ENCODE measurements around the gene ARID3A.

The ARID3A gene

GRCh38 chr19:996051-996838 lies 70.4 kb downstream of the ARID3A start:
- Histone ChIP-seq H3K18ac (ENCODE audit: low read length) (peak overlapping the region; percentile 94), H4K91ac (ENCODE audit: low read depth, low read length, poor library complexity) (no peak overlapping the region), H3K4me1 (ENCODE audit: control insufficient read depth in 2 of 2, insufficient read depth in 1 of 2, low read depth in 1 of 2, low read length in 2 of 2) (peaks cover 7 to 8% of the 10 kb centered on the region in 2 donors), H2BK5ac (ENCODE audit: low read length) (peak overlapping the region; percentile 53), H2AK5ac (ENCODE audit: low read depth, low read length) (peak overlapping the region; percentile 75), H3K9me3 (replicated peaks in 1 of 2; ENCODE audit: control insufficient read depth in 2 of 2, insufficient read depth in 1 of 2, low read depth in 1 of 2, low read length in 2 of 2) (no peaks in the 10 kb centered on the region), H3K79me1 (ENCODE audit: low read depth, low read length) (peaks cover 6% of the 10 kb centered on the region), H2BK12ac (ENCODE audit: low read length) (peak overlapping the region; percentile 84), H4K8ac (ENCODE audit: low read depth, low read length) (peak overlapping the region; percentile 82), H3K14ac (ENCODE audit: low read length) (peak overlapping the region; percentile 56), H3K27me3 (ENCODE audit: control insufficient read depth in 3 of 3, insufficient read depth in 3 of 3, low read depth in 1 of 3, low read length in 3 of 3) (peaks cover 0 to 43% (median 15%) of the 10 kb centered on the region in 3 experiments), H3K4ac (ENCODE audit: low read length) (no peak overlapping the region), H3K23ac (ENCODE audit: low read depth, low read length, poor library complexity) (peak overlapping the region; percentile 96), H3K36me3 (replicated peaks in 1 of 2; ENCODE audit: control insufficient read depth in 2 of 2, insufficient read depth in 2 of 2, low read length in 2 of 2) (peaks cover 0 to 21% of the 10 kb centered on the region in 2 donors), H2AFZ (ENCODE audit: low read length) (no peak overlapping the region), H3K9ac (ENCODE audit: low read depth, low read length, poor library complexity) (peak overlapping the region; percentile 86), H2BK15ac (ENCODE audit: low read length) (peak overlapping the region; percentile 67), H3K4me2 (ENCODE audit: insufficient read depth, low read length, poor library complexity, severe bottlenecking) (peak overlapping the region; percentile 45), H3K4me3 (ENCODE audit: low read length in 2 of 2) (no peak overlapping the region), H2BK120ac (ENCODE audit: low read depth, low read length) (peak overlapping the region; percentile 18), H3K27ac (replicated peaks; ENCODE audit: low read length) (no peak overlapping the region)
- no peak for DNase-seq (ENCODE audit: low spot score)
- WGBS, 2 donors (ENCODE audit: extremely low coverage in 2 of 2, insufficient read length in 2 of 2, insufficient replicate concordance in 1 of 2) = no CpG with 5 or more reads among the region's 64 CpGs

- no peak overlapping the region for H3K4me2 ChIP-seq (ENCODE audit: insufficient read depth, low read length, poor library complexity, severe bottlenecking)
- peak overlapping the region; percentile 49 for H2BK15ac ChIP-seq (ENCODE audit: low read length)
- no CpG with 5 or more reads among the region's 6 CpGs for WGBS, 2 donors (ENCODE audit: extremely low coverage in 2 of 2, insufficient read length in 2 of 2, insufficient replicate concordance in 1 of 2)
- no peak overlapping the region for H3K4ac ChIP-seq (ENCODE audit: low read length)
- no peak overlapping the region for H2BK5ac ChIP-seq (ENCODE audit: low read length)
- H2AFZ ChIP-seq (ENCODE audit: low read length) = no peak overlapping the region
- no peaks in the 10 kb centered on the region for H3K9me3 ChIP-seq (replicated peaks in 1 of 2; ENCODE audit: control insufficient read depth in 2 of 2, insufficient read depth in 1 of 2, low read depth in 1 of 2, low read length in 2 of 2)
- peaks cover 0 to 47% (median 17%) of the 10 kb centered on the region in 3 experiments for H3K27me3 ChIP-seq (ENCODE audit: control insufficient read depth in 3 of 3, insufficient read depth in 3 of 3, low read depth in 1 of 3, low read length in 3 of 3)
- peaks cover 2% of the 10 kb centered on the region for H3K79me1 ChIP-seq (ENCODE audit: low read depth, low read length)
- no peak overlapping the region for H2BK120ac ChIP-seq (ENCODE audit: low read depth, low read length)
- DNase-seq (ENCODE audit: low spot score) = no peak
- H3K18ac ChIP-seq (ENCODE audit: low read length) = no peak overlapping the region
- H2AK5ac ChIP-seq (ENCODE audit: low read depth, low read length) = peak overlapping the region; percentile 56
- H3K36me3 ChIP-seq (replicated peaks in 1 of 2; ENCODE audit: control insufficient read depth in 2 of 2, insufficient read depth in 2 of 2, low read length in 2 of 2) = peaks cover 0 to 10% of the 10 kb centered on the region in 2 donors
- H4K91ac ChIP-seq (ENCODE audit: low read depth, low read length, poor library complexity) = no peak overlapping the region
- H3K4me1 ChIP-seq (ENCODE audit: control insufficient read depth in 2 of 2, insufficient read depth in 1 of 2, low read depth in 1 of 2, low read length in 2 of 2) = peaks cover 11% of the 10 kb centered on the region in 2 donors
- no peak overlapping the region for H3K9ac ChIP-seq (ENCODE audit: low read depth, low read length, poor library complexity)
- H4K8ac ChIP-seq (ENCODE audit: low read depth, low read length) = no peak overlapping the region
- H3K27ac ChIP-seq (replicated peaks; ENCODE audit: low read length) = no peak overlapping the region
- H3K4me3 ChIP-seq (ENCODE audit: low read length in 2 of 2) = no peak overlapping the region
- H2BK12ac ChIP-seq (ENCODE audit: low read length) = peak overlapping the region; percentile 41
- H3K14ac ChIP-seq (ENCODE audit: low read length) = peak overlapping the region; percentile 38
- no peak overlapping the region for H3K23ac ChIP-seq (ENCODE audit: low read depth, low read length, poor library complexity)
Observed at GRCh38 chr19:998064-998463, 72.2 kb downstream of the ARID3A start.

- Histone ChIP-seq H3K79me1 (ENCODE audit: low read depth, low read length) (no peaks in the 10 kb centered on the region), H3K4me3 (ENCODE audit: low read length in 2 of 2) (no peak overlapping the region), H2BK5ac (ENCODE audit: low read length) (no peak overlapping the region), H2BK15ac (ENCODE audit: low read length) (no peak overlapping the region), H3K18ac (ENCODE audit: low read length) (no peak overlapping the region), H2BK12ac (ENCODE audit: low read length) (no peak overlapping the region), H3K14ac (ENCODE audit: low read length) (no peak overlapping the region), H4K8ac (ENCODE audit: low read depth, low read length) (no peak overlapping the region), H2AK5ac (ENCODE audit: low read depth, low read length) (no peak overlapping the region), H3K9me3 (replicated peaks in 1 of 2; ENCODE audit: control insufficient read depth in 2 of 2, insufficient read depth in 1 of 2, low read depth in 1 of 2, low read length in 2 of 2) (no peaks in the 10 kb centered on the region), H3K4me1 (ENCODE audit: control insufficient read depth in 2 of 2, insufficient read depth in 1 of 2, low read depth in 1 of 2, low read length in 2 of 2) (peaks cover 8 to 11% of the 10 kb centered on the region in 2 donors), H2AFZ (ENCODE audit: low read length) (no peak overlapping the region), H3K36me3 (replicated peaks in 1 of 2; ENCODE audit: control insufficient read depth in 2 of 2, insufficient read depth in 2 of 2, low read length in 2 of 2) (peaks cover 0 to 5% of the 10 kb centered on the region in 2 donors), H3K23ac (ENCODE audit: low read depth, low read length, poor library complexity) (no peak overlapping the region), H3K4ac (ENCODE audit: low read length) (no peak overlapping the region), H3K4me2 (ENCODE audit: insufficient read depth, low read length, poor library complexity, severe bottlenecking) (no peak overlapping the region), H3K27me3 (ENCODE audit: control insufficient read depth in 3 of 3, insufficient read depth in 3 of 3, low read depth in 1 of 3, low read length in 3 of 3) (peaks cover 0 to 47% (median 17%) of the 10 kb centered on the region in 3 experiments), H4K91ac (ENCODE audit: low read depth, low read length, poor library complexity) (no peak overlapping the region), H2BK120ac (ENCODE audit: low read depth, low read length) (no peak overlapping the region), H3K27ac (replicated peaks; ENCODE audit: low read length) (no peak overlapping the region), H3K9ac (ENCODE audit: low read depth, low read length, poor library complexity) (no peak overlapping the region)
- WGBS, 2 donors (ENCODE audit: extremely low coverage in 2 of 2, insufficient read length in 2 of 2, insufficient replicate concordance in 1 of 2) = no CpG with 5 or more reads among the region's 3 CpGs
- no peak for DNase-seq (ENCODE audit: low spot score)
Observed at GRCh38 chr19:999379-999719, 73.5 kb downstream of the ARID3A start.

- peak within 1 kb of the TSS; percentile 21 for H3K14ac ChIP-seq (ENCODE audit: low read length)
- H3K4me1 ChIP-seq (ENCODE audit: control insufficient read depth in 2 of 2, insufficient read depth in 1 of 2, low read depth in 1 of 2, low read length in 2 of 2) = peaks cover 8 to 11% of the 10 kb centered on the region in 2 donors
- peak within 1 kb of the TSS; percentile 49 for H2BK15ac ChIP-seq (ENCODE audit: low read length)
- H3K27me3 ChIP-seq (ENCODE audit: control insufficient read depth in 3 of 3, insufficient read depth in 3 of 3, low read depth in 1 of 3, low read length in 3 of 3) = peaks cover 0 to 47% (median 17%) of the 10 kb centered on the region in 3 experiments
- H2BK5ac ChIP-seq (ENCODE audit: low read length) = no peak within 1 kb of the TSS
- H3K27ac ChIP-seq (replicated peaks; ENCODE audit: low read length) = no peak within 1 kb of the TSS
- peaks cover 0 to under 1% of the 10 kb centered on the region in 2 donors for H3K9me3 ChIP-seq (replicated peaks in 1 of 2; ENCODE audit: control insufficient read depth in 2 of 2, insufficient read depth in 1 of 2, low read depth in 1 of 2, low read length in 2 of 2)
- peak within 1 kb of the TSS; percentile 45 to 88 for H3K4me3 ChIP-seq (ENCODE audit: low read length in 2 of 2)
- no peak within 1 kb of the TSS for H4K8ac ChIP-seq (ENCODE audit: low read depth, low read length)
- H3K23ac ChIP-seq (ENCODE audit: low read depth, low read length, poor library complexity) = no peak within 1 kb of the TSS
- peak within 1 kb of the TSS; percentile 99 for H2AK5ac ChIP-seq (ENCODE audit: low read depth, low read length)
- no peaks in the 10 kb centered on the region for H3K79me1 ChIP-seq (ENCODE audit: low read depth, low read length)
- WGBS, 2 donors (ENCODE audit: extremely low coverage in 2 of 2, insufficient read length in 2 of 2, insufficient replicate concordance in 1 of 2) = no CpG with 5 or more reads among the region's 43 CpGs
- H3K36me3 ChIP-seq (replicated peaks in 1 of 2; ENCODE audit: control insufficient read depth in 2 of 2, insufficient read depth in 2 of 2, low read length in 2 of 2) = no peaks in the 10 kb centered on the region
- peak within 1 kb of the TSS; percentile 93 for H3K4me2 ChIP-seq (ENCODE audit: insufficient read depth, low read length, poor library complexity, severe bottlenecking)
- H4K91ac ChIP-seq (ENCODE audit: low read depth, low read length, poor library complexity) = no peak within 1 kb of the TSS
- no peak within 1 kb of the TSS for H2BK12ac ChIP-seq (ENCODE audit: low read length)
- H2AFZ ChIP-seq (ENCODE audit: low read length) = peak within 1 kb of the TSS; percentile 89
- H3K4ac ChIP-seq (ENCODE audit: low read length) = no peak within 1 kb of the TSS
- H2BK120ac ChIP-seq (ENCODE audit: low read depth, low read length) = peak within 1 kb of the TSS; percentile 17
- DNase-seq (ENCODE audit: low spot score) = peak; percentile 60
- H3K18ac ChIP-seq (ENCODE audit: low read length) = peak within 1 kb of the TSS; percentile 92
- peak within 1 kb of the TSS; percentile 81 for H3K9ac ChIP-seq (ENCODE audit: low read depth, low read length, poor library complexity)
Observed at GRCh38 chr19:1000095-1000494, 74.3 kb downstream of the ARID3A start, which contains the start of gene GRIN3B. TSS of gene GRIN3B (plus strand) at chr19:1000419. CDS start at chr19:1000438, 19 bp downstream.

All from neuronal stem cell (in vitro differentiated cells).